HepG2 (cell line): ENCODE results near the gene PSKH1. TPM values are rescaled to one million over a fixed set of nuclear protein-coding genes. Genes with fewer than 3 reads are reported as not detected.
A peak's percentile ranks its signal among the peaks of the same experiment; 100 is the strongest.

ENCODE experiments used
- MED8 ChIP-seq: sonication (generic); formaldehyde crosslinking; IDR thresholded peaks from 2 replicates; pipeline ENCODE4 v1.8.1; 2023; ENCODE audit warnings: mild to moderate bottlenecking, missing genetic modification reagents; ENCODE audit not compliant: insufficient replicate concordance
- MIER3 ChIP-seq: IDR thresholded peaks from 2 replicates; pipeline ENCODE4 v1.6.1; 2016; ENCODE audit warnings: missing compliant biosample characterization, borderline replicate concordance
- MXD4 ChIP-seq: IDR thresholded peaks from 2 replicates; pipeline ENCODE4 v1.6.1; 2016; ENCODE audit warnings: mild to moderate bottlenecking, missing biosample characterization, missing genetic modification reagents
- MYC ChIP-seq: sonication (generic); formaldehyde crosslinking; IDR thresholded peaks from 2 replicates; pipeline ENCODE4 v1.9.0; 2021; ENCODE audit warnings: missing genetic modification reagents, borderline replicate concordance
- NFYC ChIP-seq: IDR thresholded peaks from 2 replicates; pipeline ENCODE4 v1.6.1; 2016; ENCODE audit warnings: missing genetic modification reagents, missing compliant biosample characterization
- SNAPC5 ChIP-seq: sonication (generic); formaldehyde crosslinking; IDR thresholded peaks from 2 replicates; pipeline ENCODE4 v1.8.1; 2023; ENCODE audit warnings: mild to moderate bottlenecking, missing genetic modification reagents, borderline replicate concordance
- SP4 ChIP-seq: sonication (generic); formaldehyde crosslinking; IDR thresholded peaks from 2 replicates; pipeline ENCODE4 v1.8.1; 2023; ENCODE audit warnings: mild to moderate bottlenecking, missing genetic modification reagents
- SP5 ChIP-seq: IDR thresholded peaks from 2 replicates; pipeline ENCODE4 v1.6.1; 2016; ENCODE audit warnings: low read depth, borderline replicate concordance
- TFDP1 ChIP-seq: IDR thresholded peaks from 2 replicates; pipeline ENCODE4 v1.6.1; 2016; ENCODE audit warnings: missing compliant biosample characterization, missing genetic modification reagents, borderline replicate concordance
- XRCC5 ChIP-seq: fragments of 200-400 bp; formaldehyde crosslinking; optimal IDR thresholded peaks from 2 replicates; pipeline ENCODE3; 2017; ENCODE audit warnings: mild to moderate bottlenecking, low read length
- ZFP91 ChIP-seq: sonication (generic); formaldehyde crosslinking; IDR thresholded peaks from 2 replicates; pipeline ENCODE4 v1.9.0; 2022; ENCODE audit warnings: missing genetic modification reagents, mild to moderate bottlenecking, borderline replicate concordance
- ZKSCAN1 ChIP-seq: fragments of 150-350 bp; IDR thresholded peaks from 2 replicates; pipeline ENCODE4 v1.6.1; 2014; ENCODE audit warnings: low read length
- ZNF354B ChIP-seq: sonication (generic); formaldehyde crosslinking; IDR thresholded peaks from 2 replicates; pipeline ENCODE4 v1.8.0; 2022; ENCODE audit warnings: mild to moderate bottlenecking, missing genetic modification reagents
- ZNF570 ChIP-seq: sonication (generic); formaldehyde crosslinking; IDR thresholded peaks from 2 replicates; pipeline ENCODE4 v1.4.0; 2020; ENCODE audit warnings: mild to moderate bottlenecking, missing genetic modification reagents, borderline replicate concordance
- ZNF598 ChIP-seq: sonication (generic); formaldehyde crosslinking; IDR thresholded peaks from 2 replicates; pipeline ENCODE4 v1.5.1; 2020; ENCODE audit warnings: mild to moderate bottlenecking, missing genetic modification reagents, borderline replicate concordance
- ZNF839 ChIP-seq: sonication (generic); formaldehyde crosslinking; IDR thresholded peaks from 2 replicates; pipeline ENCODE4 v1.4.0; 2020; ENCODE audit warnings: missing genetic modification reagents, mild to moderate bottlenecking, borderline replicate concordance
- polyA plus RNA-seq, 8 experiments: library from polyadenylated mRNA; depleted of rRNA in 3 of 8; stranded (reverse) in 7 of 8; unstranded in 1 of 8; fragments of >200 nt; fragmentation: Illumina TruSeq in 4 of 8; extraction: Trizol in 4 of 8; gene quantifications; 2 replicates each; pipeline versions ENCODE4 v1.2.1 to v1.2.3, GENCODE V29; 2011 to 2016; ENCODE audit warnings: low read depth in 4 of 8, missing spikeins in 1 of 8, mixed read lengths in 1 of 8; ENCODE audit not compliant: insufficient read depth in 1 of 8
- total RNA-seq, 5 experiments: library from RNA; depleted of rRNA; stranded (reverse); fragments of >200 nt; fragmentation: Illumina TruSeq; extraction: Trizol; gene quantifications; 2 replicates each; pipeline ENCODE4 v1.2.3, GENCODE V29; 2016; ENCODE audit warnings: low read depth in 1 of 5
- TF ChIP-seq, protein P1 (sequence below), 2 experiments: sonication (generic) in 1 of 2; formaldehyde crosslinking in 1 of 2; IDR thresholded peaks; 2 replicates each; pipeline versions ENCODE4 v1.4.0 to v1.6.1; 2018 to 2020; ENCODE audit warnings: missing genetic modification reagents in 2 of 2, borderline replicate concordance in 1 of 2, low read depth in 1 of 2, mild to moderate bottlenecking in 1 of 2, missing biosample characterization in 1 of 2
- TF ChIP-seq, protein P2 (sequence below): sonication (generic); formaldehyde crosslinking; IDR thresholded peaks from 2 replicates; pipeline ENCODE4 v1.4.0; 2020; ENCODE audit warnings: missing genetic modification reagents, borderline replicate concordance

PSKH1 gene
- total and polyA plus RNA-seq, 2 of the 13 experiments (the other 11 are each of a cell fraction or from before 2014, with no cell fraction given): 8.4 to 19.1 TPM

DNA sequence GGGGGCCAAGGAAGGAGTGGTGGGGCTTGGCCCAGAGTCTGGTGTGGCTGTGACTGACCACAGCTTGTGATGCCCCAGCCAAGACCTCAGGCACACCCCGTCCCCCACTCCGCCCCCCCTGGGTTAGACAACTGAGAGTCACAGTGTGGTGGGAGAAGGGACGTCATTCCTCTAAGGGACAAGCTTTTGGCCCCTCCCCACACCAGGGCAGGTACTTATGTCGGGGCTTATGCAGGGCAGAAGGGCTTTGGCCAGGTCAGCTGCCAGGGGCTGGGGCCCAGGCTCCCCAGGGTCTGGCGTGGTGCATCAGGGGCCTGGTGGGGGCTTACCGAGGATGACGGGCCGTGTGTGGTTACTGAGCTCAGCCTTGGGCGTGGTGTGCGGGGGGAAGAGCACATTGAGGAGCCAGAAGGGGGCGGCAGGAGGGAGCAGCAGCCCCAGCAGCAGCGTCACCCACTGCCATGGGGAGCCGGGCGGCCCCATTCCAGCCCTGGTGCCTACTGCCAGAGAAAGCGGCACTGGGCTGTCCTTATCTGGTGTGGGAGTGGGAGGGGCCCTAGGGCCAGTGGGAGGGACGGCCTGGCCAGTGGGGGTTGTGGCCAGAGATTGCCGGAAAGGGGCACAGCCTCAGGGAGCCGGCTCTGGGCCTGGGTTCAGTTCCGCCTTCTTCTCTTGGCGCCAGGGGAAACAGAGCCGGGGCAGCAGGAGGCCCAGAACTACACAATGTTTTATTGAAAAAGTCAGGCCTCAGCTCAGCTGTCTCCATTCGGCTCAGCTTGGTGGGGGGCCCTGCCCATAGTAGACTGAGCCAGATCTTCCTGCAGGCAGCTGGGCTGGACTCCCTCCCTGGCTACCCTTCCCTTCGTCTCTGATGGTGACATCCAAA is 50.8 kb downstream of the PSKH1 start, which contains the start of gene LCAT (continued):
- TF ChIP-seq, protein P1, sequence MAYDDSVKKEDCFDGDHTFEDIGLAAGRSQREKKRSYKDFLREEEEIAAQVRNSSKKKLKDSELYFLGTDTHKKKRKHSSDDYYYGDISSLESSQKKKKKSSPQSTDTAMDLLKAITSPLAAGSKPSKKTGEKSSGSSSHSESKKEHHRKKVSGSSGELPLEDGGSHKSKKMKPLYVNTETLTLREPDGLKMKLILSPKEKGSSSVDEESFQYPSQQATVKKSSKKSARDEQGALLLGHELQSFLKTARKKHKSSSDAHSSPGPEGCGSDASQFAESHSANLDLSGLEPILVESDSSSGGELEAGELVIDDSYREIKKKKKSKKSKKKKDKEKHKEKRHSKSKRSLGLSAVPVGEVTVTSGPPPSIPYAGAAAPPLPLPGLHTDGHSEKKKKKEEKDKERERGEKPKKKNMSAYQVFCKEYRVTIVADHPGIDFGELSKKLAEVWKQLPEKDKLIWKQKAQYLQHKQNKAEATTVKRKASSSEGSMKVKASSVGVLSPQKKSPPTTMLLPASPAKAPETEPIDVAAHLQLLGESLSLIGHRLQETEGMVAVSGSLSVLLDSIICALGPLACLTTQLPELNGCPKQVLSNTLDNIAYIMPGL (CRISPR knock-in tag; IDR thresholded peaks at IDR 0.05; ENCODE audit: borderline replicate concordance in 1 of 2, low read depth in 1 of 2): 0 out of 4 replicates have a peak, but pooled peaks of 1 of the 2 experiments have one; percentile 24
- peak; percentile 51 for TF ChIP-seq SP4
- no peak for TF ChIP-seq ZNF839 (CRISPR knock-in tag)
- peak; percentile 86; the same call in 1 of the 2 replicates for TF ChIP-seq ZFP91 (CRISPR knock-in tag)
- no peak for TF ChIP-seq MED8 (CRISPR knock-in tag)
- TF ChIP-seq ZKSCAN1: no peak
- TF ChIP-seq MIER3 (CRISPR knock-in tag): 0 out of 2 replicates have a peak, but pooled peaks have one; percentile 43
- peak; percentile 87 for TF ChIP-seq XRCC5
- 0 out of 2 replicates have a peak, but pooled peaks have one; percentile 22 for TF ChIP-seq TFDP1 (CRISPR knock-in tag)
- peak; percentile 46; the same call in 1 of the 2 replicates for TF ChIP-seq MXD4 (CRISPR knock-in tag)
- TF ChIP-seq SNAPC5: 0 out of 2 replicates have a peak, but pooled peaks have one; percentile 24
- no peak for TF ChIP-seq ZNF570 (CRISPR knock-in tag)
- TF ChIP-seq MYC (CRISPR knock-in tag): peak; percentile 45; the same call in 1 of the 2 replicates
- TF ChIP-seq ZNF598 (CRISPR knock-in tag): 0 out of 2 replicates have a peak, but pooled peaks have one; percentile 37
- peak; percentile 93 for TF ChIP-seq SP5 (CRISPR knock-in tag)
- TF ChIP-seq, protein P2, sequence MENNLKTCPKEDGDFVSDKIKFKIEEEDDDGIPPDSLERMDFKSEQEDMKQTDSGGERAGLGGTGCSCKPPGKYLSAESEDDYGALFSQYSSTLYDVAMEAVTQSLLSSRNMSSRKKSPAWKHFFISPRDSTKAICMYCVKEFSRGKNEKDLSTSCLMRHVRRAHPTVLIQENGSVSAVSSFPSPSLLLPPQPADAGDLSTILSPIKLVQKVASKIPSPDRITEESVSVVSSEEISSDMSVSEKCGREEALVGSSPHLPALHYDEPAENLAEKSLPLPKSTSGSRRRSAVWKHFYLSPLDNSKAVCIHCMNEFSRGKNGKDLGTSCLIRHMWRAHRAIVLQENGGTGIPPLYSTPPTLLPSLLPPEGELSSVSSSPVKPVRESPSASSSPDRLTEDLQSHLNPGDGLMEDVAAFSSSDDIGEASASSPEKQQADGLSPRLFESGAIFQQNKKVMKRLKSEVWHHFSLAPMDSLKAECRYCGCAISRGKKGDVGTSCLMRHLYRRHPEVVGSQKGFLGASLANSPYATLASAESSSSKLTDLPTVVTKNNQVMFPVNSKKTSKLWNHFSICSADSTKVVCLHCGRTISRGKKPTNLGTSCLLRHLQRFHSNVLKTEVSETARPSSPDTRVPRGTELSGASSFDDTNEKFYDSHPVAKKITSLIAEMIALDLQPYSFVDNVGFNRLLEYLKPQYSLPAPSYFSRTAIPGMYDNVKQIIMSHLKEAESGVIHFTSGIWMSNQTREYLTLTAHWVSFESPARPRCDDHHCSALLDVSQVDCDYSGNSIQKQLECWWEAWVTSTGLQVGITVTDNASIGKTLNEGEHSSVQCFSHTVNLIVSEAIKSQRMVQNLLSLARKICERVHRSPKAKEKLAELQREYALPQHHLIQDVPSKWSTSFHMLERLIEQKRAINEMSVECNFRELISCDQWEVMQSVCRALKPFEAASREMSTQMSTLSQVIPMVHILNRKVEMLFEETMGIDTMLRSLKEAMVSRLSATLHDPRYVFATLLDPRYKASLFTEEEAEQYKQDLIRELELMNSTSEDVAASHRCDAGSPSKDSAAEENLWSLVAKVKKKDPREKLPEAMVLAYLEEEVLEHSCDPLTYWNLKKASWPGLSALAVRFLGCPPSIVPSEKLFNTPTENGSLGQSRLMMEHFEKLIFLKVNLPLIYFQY (CRISPR knock-in tag): 0 out of 2 replicates have a peak, but pooled peaks have one; percentile 49
- TF ChIP-seq ZNF354B (CRISPR knock-in tag): 0 out of 2 replicates have a peak, but pooled peaks have one; percentile 60
- peak; percentile 39; the same call in 1 of the 2 replicates for TF ChIP-seq NFYC
